Measurements from ENCODE around the gene PDCD7. TPM values are rescaled to one million over a fixed set of nuclear protein-coding genes. Genes with fewer than 3 reads are reported as not detected.

Gene PDCD7
- total RNA-seq, 1 donor from 2014 or later, result 19.3 TPM

DNA sequence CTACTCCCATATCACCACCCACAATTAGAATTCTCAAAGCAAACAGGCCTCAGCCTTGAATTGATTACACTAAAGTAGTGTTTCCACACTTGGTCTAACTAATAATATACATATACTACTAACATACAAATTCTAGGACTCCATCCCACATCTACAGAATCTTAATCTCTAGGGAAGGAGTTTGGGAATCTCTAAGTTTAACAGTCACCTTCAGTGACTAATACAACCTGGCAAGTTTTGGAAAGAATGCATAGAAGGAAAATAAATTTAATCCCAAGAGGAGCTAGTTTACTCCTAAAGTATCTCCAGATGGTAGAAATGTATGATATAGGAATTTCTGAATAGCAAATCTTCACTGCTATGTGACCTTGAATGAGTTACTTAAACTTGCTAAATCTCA, 42.4 kb upstream of the PDCD7 start:
- TF ChIP-seq, protein P1, sequence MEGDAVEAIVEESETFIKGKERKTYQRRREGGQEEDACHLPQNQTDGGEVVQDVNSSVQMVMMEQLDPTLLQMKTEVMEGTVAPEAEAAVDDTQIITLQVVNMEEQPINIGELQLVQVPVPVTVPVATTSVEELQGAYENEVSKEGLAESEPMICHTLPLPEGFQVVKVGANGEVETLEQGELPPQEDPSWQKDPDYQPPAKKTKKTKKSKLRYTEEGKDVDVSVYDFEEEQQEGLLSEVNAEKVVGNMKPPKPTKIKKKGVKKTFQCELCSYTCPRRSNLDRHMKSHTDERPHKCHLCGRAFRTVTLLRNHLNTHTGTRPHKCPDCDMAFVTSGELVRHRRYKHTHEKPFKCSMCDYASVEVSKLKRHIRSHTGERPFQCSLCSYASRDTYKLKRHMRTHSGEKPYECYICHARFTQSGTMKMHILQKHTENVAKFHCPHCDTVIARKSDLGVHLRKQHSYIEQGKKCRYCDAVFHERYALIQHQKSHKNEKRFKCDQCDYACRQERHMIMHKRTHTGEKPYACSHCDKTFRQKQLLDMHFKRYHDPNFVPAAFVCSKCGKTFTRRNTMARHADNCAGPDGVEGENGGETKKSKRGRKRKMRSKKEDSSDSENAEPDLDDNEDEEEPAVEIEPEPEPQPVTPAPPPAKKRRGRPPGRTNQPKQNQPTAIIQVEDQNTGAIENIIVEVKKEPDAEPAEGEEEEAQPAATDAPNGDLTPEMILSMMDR (IDR thresholded peaks at IDR 0.05; ENCODE audit: unreplicated experiment), result no peak
- Mint-ChIP-seq H3K36me3 (ENCODE audit: low read depth, unreplicated experiment) (peaks cover 8% of the 10 kb centered on the region), H3K4me3 (ENCODE audit: unreplicated experiment) (no peak overlapping the region), H3K4me1 (ENCODE audit: unreplicated experiment) (no peaks in the 10 kb centered on the region), H3K27me3 (ENCODE audit: unreplicated experiment) (no peaks in the 10 kb centered on the region), H3K9me3 (ENCODE audit: unreplicated experiment) (no peaks in the 10 kb centered on the region), H3K27ac (ENCODE audit: unreplicated experiment) (no peak overlapping the region)
- DNase-seq (ENCODE audit: low spot score), result no peak

- TF ChIP-seq, protein P1 (IDR thresholded peaks at IDR 0.05; ENCODE audit: unreplicated experiment), result no peak
These were observed 41.9 kb upstream of the PDCD7 start for GRCh38 chr15:65175511-65175910.

DNA sequence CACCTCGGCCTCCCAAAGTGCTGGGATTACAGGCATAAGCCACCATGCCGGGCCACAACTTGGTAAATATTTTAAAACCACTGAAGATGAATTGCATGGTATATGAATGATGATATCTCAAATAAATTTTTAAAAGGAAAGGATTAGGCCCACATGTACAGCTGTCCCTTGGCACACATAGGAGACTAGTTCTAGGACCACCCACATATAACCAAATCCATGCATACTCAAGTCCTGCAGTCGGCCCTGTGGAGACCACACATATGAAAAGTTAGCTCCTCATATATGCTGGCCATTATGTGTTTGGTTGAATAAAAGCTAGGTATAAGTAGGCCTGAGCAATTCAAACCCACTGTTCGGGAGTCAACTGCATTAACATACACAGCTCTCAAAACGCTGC, 40.9 kb upstream of the PDCD7 start:
- TF ChIP-seq, protein P1 (IDR thresholded peaks at IDR 0.05; ENCODE audit: unreplicated experiment), result no peak
- H3K4me1 Mint-ChIP-seq (ENCODE audit: unreplicated experiment), result no peaks in the 10 kb centered on the region
- H3K4me3 Mint-ChIP-seq (ENCODE audit: unreplicated experiment), result no peak overlapping the region
- no peak overlapping the region for H3K27ac Mint-ChIP-seq (ENCODE audit: unreplicated experiment)
- H3K36me3 Mint-ChIP-seq (ENCODE audit: low read depth, unreplicated experiment), result peaks cover 8% of the 10 kb centered on the region
- no peak for DNase-seq (ENCODE audit: low spot score)
- H3K9me3 Mint-ChIP-seq (ENCODE audit: unreplicated experiment), result no peaks in the 10 kb centered on the region
- H3K27me3 Mint-ChIP-seq (ENCODE audit: unreplicated experiment), result no peaks in the 10 kb centered on the region

More at GRCh38 chr15:65175511-65175910, 41.9 kb upstream of the PDCD7 start:
- Mint-ChIP-seq H3K4me3 (ENCODE audit: unreplicated experiment) (no peak overlapping the region), H3K4me1 (ENCODE audit: unreplicated experiment) (no peaks in the 10 kb centered on the region), H3K9me3 (ENCODE audit: unreplicated experiment) (no peaks in the 10 kb centered on the region), H3K36me3 (ENCODE audit: low read depth, unreplicated experiment) (peaks cover 8% of the 10 kb centered on the region), H3K27ac (ENCODE audit: unreplicated experiment) (no peak overlapping the region), H3K27me3 (ENCODE audit: unreplicated experiment) (no peaks in the 10 kb centered on the region)
- no peak for DNase-seq (ENCODE audit: low spot score)

- H3K27me3 Mint-ChIP-seq (ENCODE audit: unreplicated experiment), result no peaks in the 10 kb centered on the region
- no peaks in the 10 kb centered on the region for H3K9me3 Mint-ChIP-seq (ENCODE audit: unreplicated experiment)
- H3K27ac Mint-ChIP-seq (ENCODE audit: unreplicated experiment), result no peak overlapping the region
- no peak overlapping the region for H3K4me3 Mint-ChIP-seq (ENCODE audit: unreplicated experiment)
- H3K36me3 Mint-ChIP-seq (ENCODE audit: low read depth, unreplicated experiment), result peaks cover 8% of the 10 kb centered on the region
- no peaks in the 10 kb centered on the region for H3K4me1 Mint-ChIP-seq (ENCODE audit: unreplicated experiment)
- no peak for DNase-seq (ENCODE audit: low spot score)
- TF ChIP-seq, protein P1 (IDR thresholded peaks at IDR 0.05; ENCODE audit: unreplicated experiment), result no peak
These were observed 38.9 kb upstream of the PDCD7 start for GRCh38 chr15:65172531-65172930.

DNA sequence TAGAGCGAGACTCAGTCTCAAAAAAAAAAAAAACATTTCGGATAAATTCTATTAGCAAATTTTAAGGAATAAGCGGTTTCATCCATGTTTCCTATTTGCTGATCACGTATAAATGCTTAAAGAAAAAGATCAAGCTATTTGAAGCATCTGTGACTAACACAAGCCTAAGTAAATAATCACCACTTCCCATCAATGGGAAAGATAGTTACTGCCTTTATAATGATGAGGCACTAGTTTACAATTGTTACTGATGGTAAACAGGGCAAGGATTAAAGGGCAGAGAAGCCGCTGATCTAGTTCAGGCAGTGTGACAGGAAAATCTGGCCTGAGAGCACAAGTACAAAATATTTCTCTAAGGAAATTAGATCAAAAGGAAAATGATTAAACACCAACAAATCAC, 37.8 kb upstream of the PDCD7 start:
- Mint-ChIP-seq H3K27me3 (ENCODE audit: unreplicated experiment) (no peaks in the 10 kb centered on the region), H3K4me1 (ENCODE audit: unreplicated experiment) (no peaks in the 10 kb centered on the region), H3K36me3 (ENCODE audit: low read depth, unreplicated experiment) (peaks cover 11% of the 10 kb centered on the region), H3K9me3 (ENCODE audit: unreplicated experiment) (no peaks in the 10 kb centered on the region), H3K27ac (ENCODE audit: unreplicated experiment) (no peak overlapping the region), H3K4me3 (ENCODE audit: unreplicated experiment) (no peak overlapping the region)
- TF ChIP-seq, protein P1 (IDR thresholded peaks at IDR 0.05; ENCODE audit: unreplicated experiment), result no peak
- no peak for DNase-seq (ENCODE audit: low spot score)
